DND-41 (cell line): Measurements from ENCODE around the gene LYRM4.

Experiments
- ATAC-seq: fragments of 200-7000 bp; cut with Tn5 transposase; 3 replicates; pipeline ENCODE4 v1.9.1; 2021; ENCODE audit warnings: low read depth; ENCODE audit not compliant: insufficient read depth
- DNase-seq: peaks from one replicate; pipeline ENCODE4 v3.0.0-alpha.2; 2020
- H2AFZ ChIP-seq: 2 replicates; pipeline ENCODE4 v1.6.0; 2012; ENCODE audit warnings: low read depth, low read length
- H3K27ac ChIP-seq: 2 replicates; pipeline ENCODE4 v1.5.1; 2012; ENCODE audit warnings: low read length, inconsistent platforms
- H3K27me3 ChIP-seq: fragments of 200-600 bp; sonication (generic); 2 replicates; pipeline ENCODE4 v1.6.0; 2012; ENCODE audit warnings: low read length, mild to moderate bottlenecking, inconsistent platforms; ENCODE audit not compliant: insufficient read depth, poor library complexity
- H3K36me3 ChIP-seq: 2 replicates; pipeline ENCODE4 v1.5.1; 2012; ENCODE audit warnings: low read length, inconsistent platforms; ENCODE audit not compliant: insufficient read depth
- H3K4me1 ChIP-seq: 2 replicates; pipeline ENCODE4 v1.5.1; 2012; ENCODE audit warnings: mild to moderate bottlenecking, low read length; ENCODE audit not compliant: insufficient read depth
- H3K4me2 ChIP-seq: 2 replicates; pipeline ENCODE4 v1.6.0; 2012; ENCODE audit warnings: mild to moderate bottlenecking, moderate library complexity, low read length, inconsistent platforms; ENCODE audit not compliant: insufficient read depth
- H3K4me3 ChIP-seq, 2 experiments: fragments of 200-600 bp in 1 of 2; shearing (Covaris generic) in 1 of 2; 2 replicates each; pipeline ENCODE4 v1.5.1; 2012 to 2016; ENCODE audit warnings: inconsistent platforms in 2 of 2, low read length in 2 of 2, mild to moderate bottlenecking in 2 of 2, low read depth in 1 of 2, moderate library complexity in 1 of 2
- H3K79me2 ChIP-seq: 2 replicates; pipeline ENCODE4 v1.6.0; 2012; ENCODE audit warnings: low read length, inconsistent platforms; ENCODE audit not compliant: insufficient read depth
- H3K9ac ChIP-seq: 2 replicates; pipeline ENCODE4 v1.6.0; 2012; ENCODE audit warnings: low read depth, mild to moderate bottlenecking, inconsistent platforms, low read length, moderate library complexity
- H3K9me3 ChIP-seq: 2 replicates; pipeline ENCODE4 v1.5.1; 2012; ENCODE audit warnings: low read length, moderate library complexity, mild to moderate bottlenecking, inconsistent platforms; ENCODE audit not compliant: insufficient read depth, severe bottlenecking
- H4K20me1 ChIP-seq: 2 replicates; pipeline ENCODE4 v1.6.0; 2012; ENCODE audit warnings: low read length; ENCODE audit not compliant: insufficient read depth
- CTCF ChIP-seq: IDR thresholded peaks from 2 replicates; pipeline ENCODE4 v1.5.1; 2012; ENCODE audit warnings: borderline replicate concordance, low read length, moderate library complexity, mild to moderate bottlenecking; ENCODE audit not compliant: poor library complexity, severe bottlenecking; ENCODE audit errors: extremely low read depth
- EZH2 ChIP-seq: IDR thresholded peaks from 3 replicates; pipeline ENCODE4 v1.6.1; 2012; ENCODE audit warnings: borderline replicate concordance, low read depth, mild to moderate bottlenecking, moderate library complexity, low read length, inconsistent platforms; ENCODE audit not compliant: severe bottlenecking

LYRM4 gene

GRCh38 chr6:5141046-5141445 is 119.7 kb downstream of the LYRM4 start:
- no peaks in the 10 kb centered on the region for H3K4me1 ChIP-seq
- no peaks in the 10 kb centered on the region for H3K9me3 ChIP-seq
- TF ChIP-seq CTCF, result no peak
- no peak for TF ChIP-seq EZH2
- no peak overlapping the region for H3K4me2 ChIP-seq
- H3K27ac ChIP-seq, result no peak overlapping the region
- no peak overlapping the region for H3K4me3 ChIP-seq
- H3K27me3 ChIP-seq, result no peaks in the 10 kb centered on the region
- no peak overlapping the region for H3K9ac ChIP-seq
- DNase-seq, result no peak
- ATAC-seq, result no peak
- peaks cover 24% of the 10 kb centered on the region for H4K20me1 ChIP-seq
- H2AFZ ChIP-seq, result no peak overlapping the region
- no peaks in the 10 kb centered on the region for H3K79me2 ChIP-seq
- 0 out of 2 replicates have a peak, but pooled peaks cover 3% of the 10 kb centered on the region for H3K36me3 ChIP-seq

- Histone ChIP-seq H3K4me3 (no peak overlapping the region), H3K9me3 (no peaks in the 10 kb centered on the region), H3K27ac (no peak overlapping the region), H3K4me2 (no peak overlapping the region), H3K9ac (no peak overlapping the region), H3K36me3 (0 out of 2 replicates have a peak, but pooled peaks cover 3% of the 10 kb centered on the region), H2AFZ (no peak overlapping the region), H3K27me3 (no peaks in the 10 kb centered on the region), H3K79me2 (no peaks in the 10 kb centered on the region), H3K4me1 (no peaks in the 10 kb centered on the region), H4K20me1 (peaks cover 20% of the 10 kb centered on the region)
- TF ChIP-seq EZH2 (no peak), CTCF (no peak)
- no peak for ATAC-seq
- no peak for DNase-seq
These were observed 120.7 kb downstream of the LYRM4 start for GRCh38 chr6:5139828-5140771.

GRCh38 chr6:5138995-5139827 is 121.5 kb downstream of the LYRM4 start:
- ATAC-seq, result no peak
- Histone ChIP-seq H3K27ac (no peak overlapping the region), H4K20me1 (peaks cover 20% of the 10 kb centered on the region), H3K9ac (no peak overlapping the region), H3K36me3 (0 out of 2 replicates have a peak, but pooled peaks cover 3% of the 10 kb centered on the region), H3K27me3 (no peaks in the 10 kb centered on the region), H2AFZ (no peak overlapping the region), H3K79me2 (no peaks in the 10 kb centered on the region), H3K4me2 (no peak overlapping the region), H3K4me1 (no peaks in the 10 kb centered on the region), H3K9me3 (no peaks in the 10 kb centered on the region), H3K4me3 (no peak overlapping the region)
- DNase-seq, result no peak
- no peak for TF ChIP-seq CTCF
- TF ChIP-seq EZH2, result no peak
